ENCODE measurements around the gene UBE2E2. TPM values are rescaled to one million over a fixed set of nuclear protein-coding genes. Genes with fewer than 3 reads are reported as not detected.

Gene UBE2E2
- total RNA-seq, 1 experiment from 2014 or later: 54.9 TPM

GRCh38 chr3:23435904-23436303 lies 232.8 kb downstream of the UBE2E2 start:
- peak; percentile 43 for ATAC-seq
- H3K9me3 Mint-ChIP-seq: no peaks in the 10 kb centered on the region
- no peaks in the 10 kb centered on the region for H3K27me3 Mint-ChIP-seq (ENCODE audit: low read depth)
- ChIA-PET POLR2A (no interaction called here), CTCF (no interaction called here)
- peaks cover 49% of the 10 kb centered on the region for H3K4me1 Mint-ChIP-seq
- peak; percentile 42 for DNase-seq (ENCODE audit: low spot score)
- TF ChIP-seq NR1H2 (CRISPR knock-in tag; IDR thresholded peaks at IDR 0.05) (no peak), ZNF423 (CRISPR knock-in tag; IDR thresholded peaks at IDR 0.05) (peak; percentile 26; the same call in 1 of the 2 replicates)
- H3K27ac Mint-ChIP-seq: peak overlapping the region; percentile 71
- no peaks in the 10 kb centered on the region for H3K36me3 Mint-ChIP-seq
- no peak overlapping the region for H3K4me3 Mint-ChIP-seq

- Mint-ChIP-seq H3K4me1 (peaks cover 55% of the 10 kb centered on the region), H3K27ac (peak overlapping the region; percentile 33), H3K4me3 (no peak overlapping the region), H3K36me3 (no peaks in the 10 kb centered on the region), H3K27me3 (ENCODE audit: low read depth) (no peaks in the 10 kb centered on the region), H3K9me3 (no peaks in the 10 kb centered on the region)
- TF ChIP-seq NFATC4 (CRISPR knock-in tag; IDR thresholded peaks at IDR 0.05): no peak
- no peak for TF ChIP-seq ZNF138 (CRISPR knock-in tag; conservative IDR thresholded peaks at IDR 0.05)
- TF ChIP-seq ELF4 (CRISPR knock-in tag; IDR thresholded peaks at IDR 0.05; ENCODE audit: low read depth): no peak
- no peak for TF ChIP-seq ETV6 (CRISPR knock-in tag; IDR thresholded peaks at IDR 0.05)
- DNase-seq (ENCODE audit: low spot score): no peak
- no peak for ATAC-seq
- POLR2A ChIA-PET: no interaction called here
- CTCF ChIA-PET: no interaction called here
Observed at GRCh38 chr3:23437484-23438145, 234.5 kb downstream of the UBE2E2 start.

GRCh38 chr3:23438657-23439056 lies 235.5 kb downstream of the UBE2E2 start:
- H3K27me3 Mint-ChIP-seq (ENCODE audit: low read depth): no peaks in the 10 kb centered on the region
- H3K27ac Mint-ChIP-seq: no peak overlapping the region
- ChIA-PET CTCF (no interaction called here), POLR2A (no interaction called here)
- TF ChIP-seq FOXK1 (CRISPR knock-in tag; IDR thresholded peaks at IDR 0.05) (no peak), PREB (CRISPR knock-in tag; IDR thresholded peaks at IDR 0.05; ENCODE audit: borderline replicate concordance) (no peak), NR2C2 (CRISPR knock-in tag; IDR thresholded peaks at IDR 0.05) (no peak), ERG (CRISPR knock-in tag; IDR thresholded peaks at IDR 0.05) (no peak), IRF2 (CRISPR knock-in tag; IDR thresholded peaks at IDR 0.05; ENCODE audit: borderline replicate concordance, low read depth) (no peak), ATF1 (CRISPR knock-in tag; IDR thresholded peaks at IDR 0.05) (no peak), ZBTB43 (CRISPR knock-in tag; IDR thresholded peaks at IDR 0.05) (no peak), ZNF416 (CRISPR knock-in tag; IDR thresholded peaks at IDR 0.05) (no peak)
- no peaks in the 10 kb centered on the region for H3K36me3 Mint-ChIP-seq
- ATAC-seq (no peak), DNase-seq (ENCODE audit: low spot score) (no peak)
- peaks cover 63% of the 10 kb centered on the region for H3K4me1 Mint-ChIP-seq
- no peak overlapping the region for H3K4me3 Mint-ChIP-seq
- H3K9me3 Mint-ChIP-seq: no peaks in the 10 kb centered on the region

- ChIA-PET POLR2A (no interaction called here), CTCF (no interaction called here)
- Mint-ChIP-seq H3K4me1 (peaks cover 67% of the 10 kb centered on the region), H3K4me3 (no peak overlapping the region), H3K27ac (no peak overlapping the region), H3K36me3 (no peaks in the 10 kb centered on the region), H3K9me3 (no peaks in the 10 kb centered on the region), H3K27me3 (ENCODE audit: low read depth) (no peaks in the 10 kb centered on the region)
- no peak for TF ChIP-seq ZNF121 (CRISPR knock-in tag; IDR thresholded peaks at IDR 0.05)
- no peak for TF ChIP-seq GABPB1 (CRISPR knock-in tag; IDR thresholded peaks at IDR 0.05)
- no peak for TF ChIP-seq ZNF671 (CRISPR knock-in tag; IDR thresholded peaks at IDR 0.05)
- TF ChIP-seq PREB (CRISPR knock-in tag; IDR thresholded peaks at IDR 0.05; ENCODE audit: borderline replicate concordance): no peak
- no peak for TF ChIP-seq ATF3 (CRISPR knock-in tag; conservative IDR thresholded peaks at IDR 0.05)
- no peak for TF ChIP-seq STAT6 (CRISPR knock-in tag; conservative IDR thresholded peaks at IDR 0.05; ENCODE audit: low read depth)
- no peak for TF ChIP-seq NFE2L1 (CRISPR knock-in tag; IDR thresholded peaks at IDR 0.05)
- ATAC-seq (no peak), DNase-seq (ENCODE audit: low spot score) (no peak)
Observed at GRCh38 chr3:23439080-23439479, 236.0 kb downstream of the UBE2E2 start.

Measured in WTC11 (cell line).